GM13977 (cell line): ENCODE data around the gene SAMMSON.

Source experiments
- DNase-seq: peaks from one replicate; pipeline ENCODE4 v3.0.0; 2012; ENCODE audit warnings: low spot score
- in situ Hi-C: fragments of 300-500 bp; cut with MboI; formaldehyde crosslinking; loops from one replicate; pipeline ENCODE4 v1.12.0; 2022; ENCODE audit warnings: low sequenced_read_pairs, low pct_unique_long_range_greater_than_20kb, mixed read lengths, inconsistent platforms; ENCODE audit not compliant: unreplicated experiment
- TF ChIP-seq, protein P1 (sequence below): IDR thresholded peaks from 2 replicates; pipeline ENCODE4 v1.5.1; 2012; ENCODE audit warnings: mild to moderate bottlenecking, control low read depth; ENCODE audit not compliant: insufficient read depth; ENCODE audit errors: extremely low read depth, missing control alignments

Gene SAMMSON

DNA sequence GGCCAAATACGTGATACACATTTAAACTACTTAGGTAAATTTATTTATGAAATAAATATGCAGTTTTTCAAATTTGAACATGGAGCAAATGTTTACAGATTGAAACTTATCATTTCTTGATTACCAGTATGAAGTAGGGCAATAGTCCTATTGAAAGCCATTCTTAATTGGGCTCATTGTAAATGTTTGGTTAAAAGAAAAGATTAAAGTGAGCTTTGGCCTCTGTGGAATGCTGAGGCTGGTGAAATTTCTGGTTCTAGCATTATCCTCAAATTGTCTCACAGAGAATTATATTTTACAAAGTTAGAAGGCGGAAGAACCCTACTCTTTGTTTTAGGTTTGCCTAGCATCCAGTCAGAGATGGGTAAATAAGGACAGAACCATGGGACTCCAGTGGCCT, 73.2 kb downstream of the SAMMSON start:
- TF ChIP-seq, protein P1, sequence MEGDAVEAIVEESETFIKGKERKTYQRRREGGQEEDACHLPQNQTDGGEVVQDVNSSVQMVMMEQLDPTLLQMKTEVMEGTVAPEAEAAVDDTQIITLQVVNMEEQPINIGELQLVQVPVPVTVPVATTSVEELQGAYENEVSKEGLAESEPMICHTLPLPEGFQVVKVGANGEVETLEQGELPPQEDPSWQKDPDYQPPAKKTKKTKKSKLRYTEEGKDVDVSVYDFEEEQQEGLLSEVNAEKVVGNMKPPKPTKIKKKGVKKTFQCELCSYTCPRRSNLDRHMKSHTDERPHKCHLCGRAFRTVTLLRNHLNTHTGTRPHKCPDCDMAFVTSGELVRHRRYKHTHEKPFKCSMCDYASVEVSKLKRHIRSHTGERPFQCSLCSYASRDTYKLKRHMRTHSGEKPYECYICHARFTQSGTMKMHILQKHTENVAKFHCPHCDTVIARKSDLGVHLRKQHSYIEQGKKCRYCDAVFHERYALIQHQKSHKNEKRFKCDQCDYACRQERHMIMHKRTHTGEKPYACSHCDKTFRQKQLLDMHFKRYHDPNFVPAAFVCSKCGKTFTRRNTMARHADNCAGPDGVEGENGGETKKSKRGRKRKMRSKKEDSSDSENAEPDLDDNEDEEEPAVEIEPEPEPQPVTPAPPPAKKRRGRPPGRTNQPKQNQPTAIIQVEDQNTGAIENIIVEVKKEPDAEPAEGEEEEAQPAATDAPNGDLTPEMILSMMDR = no peak
- DNase-seq = no peak
- in situ Hi-C loops = no loop called here

DNA sequence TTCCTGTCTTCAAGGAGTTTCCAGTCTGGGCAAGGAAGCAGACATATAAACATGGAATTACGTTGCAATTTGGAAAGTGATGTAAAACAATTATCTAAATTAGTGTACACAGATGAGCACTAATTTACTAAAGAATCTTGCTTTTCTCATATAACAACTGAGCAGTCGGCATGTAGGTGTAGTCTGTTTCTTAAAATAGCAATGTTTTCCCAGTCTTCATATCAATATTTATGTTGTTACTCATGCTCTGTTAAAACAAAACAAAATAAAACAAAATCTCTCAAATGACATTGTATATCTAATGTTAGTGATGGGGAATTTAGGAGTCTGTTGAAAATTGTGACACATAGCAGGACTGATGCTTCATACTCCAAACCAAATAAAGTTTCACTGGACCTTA, 75.6 kb downstream of the SAMMSON start:
- in situ Hi-C loops = no loop called here
- TF ChIP-seq, protein P1 = no peak
- DNase-seq = no peak

DNA sequence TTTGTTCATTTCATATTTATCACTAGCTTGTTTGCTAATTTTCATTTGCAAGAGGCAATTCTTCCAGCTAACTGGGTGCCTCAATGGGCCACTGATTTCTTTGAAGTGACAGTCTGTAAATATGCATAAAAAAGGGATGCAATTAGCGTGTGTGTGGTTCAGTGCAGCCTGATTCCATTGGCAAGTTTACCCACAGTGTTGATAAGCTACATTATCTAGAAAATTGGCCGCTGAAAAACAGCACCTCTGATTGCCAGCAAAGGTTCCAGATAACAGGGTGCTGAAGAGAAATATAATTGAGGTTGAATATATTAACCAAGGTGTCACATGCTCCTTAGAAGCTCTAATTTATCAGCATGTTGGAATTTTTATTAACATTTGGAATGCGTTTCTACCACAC, 76.9 kb downstream of the SAMMSON start:
- in situ Hi-C loops = no loop called here
- TF ChIP-seq, protein P1 = no peak
- DNase-seq = no peak

DNA sequence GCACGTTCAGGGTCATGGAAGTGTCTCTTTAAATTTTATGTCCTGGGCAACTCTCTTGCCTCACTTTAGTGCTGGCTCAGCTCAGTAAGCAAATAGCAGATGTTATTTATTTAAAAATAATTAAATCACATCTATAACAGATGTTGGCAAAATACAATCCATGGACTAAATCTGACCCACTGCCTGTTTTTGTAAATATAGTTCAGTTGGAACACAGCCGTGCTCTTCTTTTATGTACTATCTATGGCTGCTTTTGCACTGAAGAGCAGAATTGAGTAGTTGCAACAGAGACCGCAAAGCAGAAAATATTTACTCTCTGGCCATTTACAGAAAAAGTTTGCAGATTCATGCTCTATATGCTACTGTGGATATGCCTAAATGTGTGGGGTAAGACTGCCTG, 79.2 kb downstream of the SAMMSON start:
- DNase-seq = no peak
- in situ Hi-C loops = no loop called here
- TF ChIP-seq, protein P1 = no peak

DNA sequence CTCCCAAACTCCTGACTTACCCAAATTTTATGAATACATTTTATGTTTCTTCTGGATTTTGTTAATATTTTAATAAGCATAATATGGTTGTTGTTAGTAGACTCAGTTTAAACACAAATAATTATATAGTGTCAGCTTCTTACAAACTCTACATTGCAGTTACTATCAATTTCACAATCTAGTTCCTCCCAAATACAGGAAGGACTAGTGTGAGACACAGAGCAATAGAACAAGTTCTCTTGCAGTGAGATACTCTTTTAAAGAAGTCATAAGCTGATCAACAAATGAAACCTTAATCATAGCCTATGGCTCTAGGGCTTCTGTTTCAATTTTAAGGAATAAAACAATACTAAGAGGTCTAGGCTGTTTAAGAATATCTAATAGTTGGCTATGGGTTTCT, 86.1 kb downstream of the SAMMSON start:
- TF ChIP-seq, protein P1 = no peak
- no peak for DNase-seq
- in situ Hi-C loops = no loop called here

DNA sequence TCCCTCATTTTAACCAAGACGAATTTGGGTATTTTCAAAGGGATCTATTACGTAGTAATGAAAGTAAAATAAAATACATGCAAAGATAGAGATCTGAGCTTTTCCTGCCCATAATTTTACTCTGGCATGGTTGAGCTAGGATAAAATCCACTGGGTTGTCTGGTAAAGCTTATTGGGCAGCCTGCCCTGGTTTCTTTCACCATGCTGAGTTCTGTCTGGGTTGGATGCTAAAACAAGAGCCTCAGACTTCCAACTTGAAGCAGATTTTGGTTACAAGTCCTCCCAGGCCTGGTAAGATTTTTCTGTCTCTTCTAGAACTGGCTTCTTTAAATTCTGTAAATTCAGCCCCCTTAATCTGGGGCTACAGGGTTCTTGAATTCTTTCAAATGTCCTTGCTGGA, 86.8 kb downstream of the SAMMSON start:
- no peak for DNase-seq
- in situ Hi-C loops = no loop called here
- TF ChIP-seq, protein P1 = no peak

DNA sequence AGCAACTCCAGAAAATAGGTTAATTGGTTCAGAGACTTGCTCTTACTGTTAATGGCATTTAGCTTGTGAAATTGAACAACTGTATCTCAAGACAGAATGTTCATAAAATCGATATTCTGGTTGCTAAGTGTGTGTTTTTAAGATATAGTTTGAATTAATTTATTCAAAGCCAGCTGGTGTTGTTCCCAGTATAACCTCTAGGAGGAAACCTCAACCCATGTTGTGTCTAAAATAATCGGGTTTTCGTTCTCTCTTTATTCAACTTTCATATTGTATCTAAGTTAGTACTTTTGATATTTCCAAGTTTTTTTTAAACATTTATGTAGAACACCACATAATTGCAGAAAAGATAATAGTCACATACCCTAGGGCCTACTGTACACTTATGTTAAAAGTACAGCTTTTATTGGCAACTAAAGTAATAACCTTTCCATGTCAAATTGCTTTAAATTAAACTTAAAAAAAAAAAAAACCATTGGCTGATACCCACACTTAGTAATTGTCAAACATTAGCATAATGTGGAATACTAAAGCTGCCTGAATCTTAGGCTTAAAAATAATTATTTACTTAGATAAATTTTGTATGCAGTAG, 90.9 kb downstream of the SAMMSON start:
- peak; percentile 20 for DNase-seq
- in situ Hi-C loops = no loop called here
- TF ChIP-seq, protein P1 = peak; percentile 62
